Natural killer cell (primary cell): ENCODE results near the gene TRIM52. TPM values are rescaled to one million over a fixed set of nuclear protein-coding genes. Genes with fewer than 3 reads are reported as not detected.
A peak's percentile ranks its signal among the peaks of the same experiment; 100 is the strongest.

ENCODE experiments used
- ATAC-seq, 3 donors: fragments of 150-1000 bp in 2 of 3; fragments of 200-7000 bp in 1 of 3; cut with Tn5 transposase; 1 replicate in 1 of 3; 2 replicates in 2 of 3; pipeline ENCODE4 v1.10.0; 2021; ENCODE audit warnings: mild to moderate bottlenecking in 2 of 3, moderate library complexity in 2 of 3
- DNase-seq, 2 donors: peaks; one replicate each; pipeline versions ENCODE4 v3.0.0 to v3.0.0-alpha.2; 2013 to 2021; ENCODE audit warnings: mixed read lengths in 1 of 2
- H3K27ac ChIP-seq: one replicate; pipeline ENCODE4 v1.5.1; 2013; ENCODE audit warnings: mild to moderate bottlenecking, low read length
- H3K27me3 ChIP-seq: one replicate; pipeline ENCODE4 v1.6.1; 2013; ENCODE audit warnings: low read length; ENCODE audit not compliant: control insufficient read depth, insufficient read depth
- H3K36me3 ChIP-seq: one replicate; pipeline ENCODE4 v1.6.1; 2013; ENCODE audit warnings: low read length; ENCODE audit not compliant: control insufficient read depth, insufficient read depth
- H3K4me1 ChIP-seq: one replicate; pipeline ENCODE4 v1.6.1; 2013; ENCODE audit warnings: low read length; ENCODE audit not compliant: control insufficient read depth, insufficient read depth
- H3K4me3 ChIP-seq: one replicate; pipeline ENCODE4 v1.5.1; 2013; ENCODE audit warnings: low read length
- H3K9me3 ChIP-seq: one replicate; pipeline ENCODE4 v1.6.1; 2013; ENCODE audit warnings: low read length; ENCODE audit not compliant: control insufficient read depth, insufficient read depth
- H3K27ac Mint-ChIP-seq, 2 donors: one replicate each; pipeline ENCODE4 v1.8.0; 2022; ENCODE audit warnings: mild to moderate bottlenecking in 2 of 2, mixed read lengths in 2 of 2, moderate library complexity in 1 of 2
- H3K27me3 Mint-ChIP-seq, 2 donors: one replicate each; pipeline ENCODE4 v1.8.0; 2022; ENCODE audit warnings: low read depth in 2 of 2, mixed read lengths in 2 of 2
- H3K36me3 Mint-ChIP-seq: one replicate; pipeline ENCODE4 v1.8.0; 2022; ENCODE audit warnings: mixed read lengths
- H3K4me1 Mint-ChIP-seq, 2 donors: one replicate each; pipeline ENCODE4 v1.8.0; 2022; ENCODE audit warnings: mixed read lengths in 2 of 2
- H3K4me3 Mint-ChIP-seq: one replicate; pipeline ENCODE4 v1.8.0; 2022; ENCODE audit warnings: mild to moderate bottlenecking, moderate library complexity, mixed read lengths
- H3K9me3 Mint-ChIP-seq, 2 donors: one replicate each; pipeline ENCODE4 v1.8.0; 2022; ENCODE audit warnings: mixed read lengths in 2 of 2
- CTCF ChIP-seq: fragments of 200-600 bp; IDR thresholded peaks from one replicate; pipeline ENCODE4 v1.8.0; 2022; ENCODE audit warnings: antibody characterized with exemption
- WGBS: methylation state at CpG from one replicate; pipeline ENCODE4 v1.1.7; 2013; ENCODE audit warnings: missing lambda C conversion rate; ENCODE audit not compliant: insufficient coverage; 5-methylcytosine and 5-hydroxymethylcytosine counted together
- intact Hi-C: fragments of 100-400 bp; cut with micrococcal nuclease; formaldehyde crosslinking; loops from one replicate; pipeline ENCODE4 v1.14.2; 2022
- total RNA-seq, 4 donors: library from RNA; stranded (reverse); fragments of 120-200 nt in 1 of 4; gene quantifications; one replicate each; pipeline versions ENCODE4 v1.2.3 to v1.2.4, GENCODE V29; 2013 to 2022

Gene TRIM52
- total RNA-seq, 3 donors from 2014 or later (not counting 1 experiment from before 2014, with no cell fraction given), result 43.4 to 60.0 (median 44.4) TPM

- 95% methylated on average over 18 of the region's 18 CpGs for WGBS
- Histone ChIP-seq H3K4me1 (no peaks in the 10 kb centered on the region), H3K4me3 (no peak overlapping the region), H3K9me3 (no peaks in the 10 kb centered on the region), H3K36me3 (peaks cover 68% of the 10 kb centered on the region), H3K27ac (no peak overlapping the region), H3K27me3 (no peaks in the 10 kb centered on the region)
- no peaks in the 10 kb centered on the region for H3K9me3 Mint-ChIP-seq
- H3K27ac Mint-ChIP-seq, result no peak overlapping the region
- intact Hi-C loops, result no loop called here
- no peaks in the 10 kb centered on the region for H3K27me3 Mint-ChIP-seq
- no peak for TF ChIP-seq CTCF
- ATAC-seq, result no peak
- DNase-seq, result no peak
- H3K4me1 Mint-ChIP-seq, result peaks cover 10 to 14% of the 10 kb centered on the region in 2 donors
- H3K36me3 Mint-ChIP-seq, result no peaks in the 10 kb centered on the region
- H3K4me3 Mint-ChIP-seq, result no peak overlapping the region
These were observed 28.4 kb downstream of the TRIM52 start for GRCh38 chr5:181232593-181232992.

- Histone ChIP-seq H3K9me3 (no peaks in the 10 kb centered on the region), H3K27ac (no peak overlapping the region), H3K4me1 (no peaks in the 10 kb centered on the region), H3K27me3 (no peaks in the 10 kb centered on the region), H3K4me3 (no peak overlapping the region), H3K36me3 (peaks cover 57% of the 10 kb centered on the region)
- DNase-seq (no peak), ATAC-seq (no peak)
- H3K36me3 Mint-ChIP-seq, result no peaks in the 10 kb centered on the region
- no peak overlapping the region for H3K27ac Mint-ChIP-seq
- no peaks in the 10 kb centered on the region for H3K9me3 Mint-ChIP-seq
- no peaks in the 10 kb centered on the region for H3K27me3 Mint-ChIP-seq
- intact Hi-C loops, result no loop called here
- no peak overlapping the region for H3K4me3 Mint-ChIP-seq
- WGBS, result 98% methylated on average over 7 of the region's 7 CpGs
- H3K4me1 Mint-ChIP-seq, result peaks cover 10 to 14% of the 10 kb centered on the region in 2 donors
- no peak for TF ChIP-seq CTCF
These were observed 29.5 kb downstream of the TRIM52 start for GRCh38 chr5:181231432-181231831.

GRCh38 chr5:181230551-181230950, 30.4 kb downstream of the TRIM52 start:
- no peak for ATAC-seq
- H3K9me3 ChIP-seq, result no peaks in the 10 kb centered on the region
- no peaks in the 10 kb centered on the region for H3K4me1 ChIP-seq
- DNase-seq, result no peak
- intact Hi-C loops, result no loop called here
- no peak overlapping the region for H3K27ac ChIP-seq
- WGBS, result 66% methylated on average over 6 of the region's 6 CpGs
- H3K36me3 Mint-ChIP-seq, result no peaks in the 10 kb centered on the region
- H3K4me3 ChIP-seq, result no peak overlapping the region
- no peaks in the 10 kb centered on the region for H3K9me3 Mint-ChIP-seq
- no peak for TF ChIP-seq CTCF
- peaks cover 14 to 17% of the 10 kb centered on the region in 2 donors for H3K4me1 Mint-ChIP-seq
- no peaks in the 10 kb centered on the region for H3K27me3 Mint-ChIP-seq
- peaks cover 48% of the 10 kb centered on the region for H3K36me3 ChIP-seq
- H3K27me3 ChIP-seq, result no peaks in the 10 kb centered on the region
- H3K27ac Mint-ChIP-seq, result no peak overlapping the region
- no peak overlapping the region for H3K4me3 Mint-ChIP-seq

- no peaks in the 10 kb centered on the region for H3K9me3 Mint-ChIP-seq
- ATAC-seq, result no peak
- no peaks in the 10 kb centered on the region for H3K36me3 Mint-ChIP-seq
- no peaks in the 10 kb centered on the region for H3K27me3 Mint-ChIP-seq
- no peak for TF ChIP-seq CTCF
- H3K27ac ChIP-seq, result no peak overlapping the region
- DNase-seq, result no peak
- H3K27ac Mint-ChIP-seq, result peak overlapping the region in 1 of 2 donors; percentile 43
- 82% methylated on average over 13 of the region's 13 CpGs for WGBS
- intact Hi-C loops, result loop anchor here (10.0 kb wide), 1 partner anchor 425 kb away; the partner anchor contains the start of gene MGAT1
- peaks cover 2% of the 10 kb centered on the region for H3K4me1 ChIP-seq
- H3K27me3 ChIP-seq, result no peaks in the 10 kb centered on the region
- no peak overlapping the region for H3K4me3 ChIP-seq
- peaks cover 16 to 21% of the 10 kb centered on the region in 2 donors for H3K4me1 Mint-ChIP-seq
- no peaks in the 10 kb centered on the region for H3K9me3 ChIP-seq
- H3K36me3 ChIP-seq, result peaks cover 42% of the 10 kb centered on the region
- no peak overlapping the region for H3K4me3 Mint-ChIP-seq
These were observed 30.9 kb downstream of the TRIM52 start for GRCh38 chr5:181229996-181230395.
